ENCODE measurements around the gene MRAS.

GRCh38 chr3:138347960-138348753 lies at the start of gene MRAS:
- no peak for TF ChIP-seq CTCF (IDR thresholded peaks at IDR 0.05; ENCODE audit: insufficient read depth, low read length, poor library complexity, severe bottlenecking)
- TF ChIP-seq EZH2phosphoT487 (conservative IDR thresholded peaks at IDR 0.05; ENCODE audit: low read length), result no peak

Data from SU-DHL-6 (cell line).